Measurements from ENCODE around the gene STXBP1.

- TF ChIP-seq CTCF (IDR thresholded peaks at IDR 0.05) (no peak), POLR2A (IDR thresholded peaks at IDR 0.05) (no peak)
Measured at GRCh38 chr9:127717766-127718165, 105.7 kb downstream of the STXBP1 start.

Measured in esophagus squamous epithelium (tissue), 4 donors.